Neuronal stem cell (in vitro differentiated cells): ENCODE data around the gene CASD1.

Experiments used
- DNase-seq: peaks from one replicate; pipeline ENCODE4 v3.0.0-alpha.2; 2013; ENCODE audit warnings: low spot score
- H2AFZ ChIP-seq: one replicate; pipeline ENCODE4 v1.6.1; 2013; ENCODE audit warnings: mild to moderate bottlenecking, low read length, inconsistent platforms
- H2AK5ac ChIP-seq: 2 replicates; pipeline ENCODE4 v1.6.1; 2013; ENCODE audit warnings: low read depth, mild to moderate bottlenecking, inconsistent platforms, low read length, moderate library complexity, mixed read lengths
- H2BK120ac ChIP-seq: 2 replicates; pipeline ENCODE4 v1.6.1; 2013; ENCODE audit warnings: low read depth, mild to moderate bottlenecking, inconsistent platforms, low read length, moderate library complexity, mixed read lengths
- H2BK12ac ChIP-seq: one replicate; pipeline ENCODE4 v1.6.1; 2013; ENCODE audit warnings: low read length, inconsistent platforms
- H2BK15ac ChIP-seq: 2 replicates; pipeline ENCODE4 v1.6.1; 2013; ENCODE audit warnings: mild to moderate bottlenecking, low read length, inconsistent platforms, mixed read lengths
- H2BK5ac ChIP-seq: one replicate; pipeline ENCODE4 v1.6.1; 2013; ENCODE audit warnings: inconsistent platforms, mild to moderate bottlenecking, low read length, moderate library complexity
- H3K14ac ChIP-seq: one replicate; pipeline ENCODE4 v1.6.1; 2013; ENCODE audit warnings: low read length, inconsistent platforms
- H3K18ac ChIP-seq: 2 replicates; pipeline ENCODE4 v1.6.1; 2013; ENCODE audit warnings: low read length, inconsistent platforms
- H3K23ac ChIP-seq: 2 replicates; pipeline ENCODE4 v1.6.1; 2013; ENCODE audit warnings: low read depth, mild to moderate bottlenecking, mixed read lengths, low read length, inconsistent platforms; ENCODE audit not compliant: poor library complexity
- H3K27ac ChIP-seq: replicated peaks from 3 replicates; pipeline ENCODE4 v1.5.1; 2013; ENCODE audit warnings: low read length, inconsistent platforms
- H3K27me3 ChIP-seq, 3 experiments: 2 replicates each; pipeline ENCODE4 v1.6.1; 2013; ENCODE audit warnings: low read length in 3 of 3, mild to moderate bottlenecking in 2 of 3, inconsistent platforms in 1 of 3, low read depth in 1 of 3, mixed read lengths in 1 of 3, moderate library complexity in 1 of 3; ENCODE audit not compliant: control insufficient read depth in 3 of 3, insufficient read depth in 3 of 3
- H3K36me3 ChIP-seq, 2 donors: replicated peaks in 1 of 2; 2 replicates each; pipeline ENCODE4 v1.6.1; 2013; ENCODE audit warnings: low read length in 2 of 2; ENCODE audit not compliant: control insufficient read depth in 2 of 2, insufficient read depth in 2 of 2
- H3K4ac ChIP-seq: 2 replicates; pipeline ENCODE4 v1.6.1; 2013; ENCODE audit warnings: inconsistent platforms, mild to moderate bottlenecking, low read length, moderate library complexity
- H3K4me1 ChIP-seq, 2 donors: 1 replicate in 1 of 2; 2 replicates in 1 of 2; pipeline ENCODE4 v1.6.1; 2013; ENCODE audit warnings: low read length in 2 of 2, low read depth in 1 of 2; ENCODE audit not compliant: control insufficient read depth in 2 of 2, insufficient read depth in 1 of 2
- H3K4me2 ChIP-seq: one replicate; pipeline ENCODE4 v1.6.1; 2013; ENCODE audit warnings: mild to moderate bottlenecking, low read length, inconsistent platforms; ENCODE audit not compliant: insufficient read depth, poor library complexity, severe bottlenecking
- H3K4me3 ChIP-seq, 2 donors: 2 replicates each; pipeline ENCODE4 v1.5.1; 2013; ENCODE audit warnings: low read length in 2 of 2, mild to moderate bottlenecking in 2 of 2, inconsistent platforms in 1 of 2, moderate library complexity in 1 of 2
- H3K79me1 ChIP-seq: one replicate; pipeline ENCODE4 v1.6.1; 2013; ENCODE audit warnings: low read depth, mild to moderate bottlenecking, inconsistent platforms, low read length, moderate library complexity
- H3K9ac ChIP-seq: one replicate; pipeline ENCODE4 v1.6.1; 2013; ENCODE audit warnings: mild to moderate bottlenecking, low read depth, low read length, inconsistent platforms; ENCODE audit not compliant: poor library complexity
- H3K9me3 ChIP-seq, 2 donors: replicated peaks in 1 of 2; 2 replicates each; pipeline versions ENCODE3 to v1.6.1; 2013; ENCODE audit warnings: low read length in 2 of 2, mild to moderate bottlenecking in 2 of 2, inconsistent platforms in 1 of 2, low read depth in 1 of 2, mixed read lengths in 1 of 2, moderate library complexity in 1 of 2; ENCODE audit not compliant: control insufficient read depth in 2 of 2, insufficient read depth in 1 of 2
- H4K8ac ChIP-seq: one replicate; pipeline ENCODE4 v1.6.1; 2013; ENCODE audit warnings: low read depth, mild to moderate bottlenecking, inconsistent platforms, low read length, moderate library complexity
- H4K91ac ChIP-seq: one replicate; pipeline ENCODE4 v1.6.1; 2013; ENCODE audit warnings: low read length, low read depth, mild to moderate bottlenecking, inconsistent platforms; ENCODE audit not compliant: poor library complexity
- WGBS, 2 donors: extraction: QIAGEN DNeasy Blood & Tissue Kit; methylation state at CpG; one replicate each; pipeline ENCODE4 v1.1.7; 2013; ENCODE audit warnings: missing lambda C conversion rate in 2 of 2, mixed read lengths in 1 of 2; ENCODE audit not compliant: insufficient read length in 2 of 2, insufficient replicate concordance in 1 of 2; ENCODE audit errors: extremely low coverage in 2 of 2; 5-methylcytosine and 5-hydroxymethylcytosine counted together

The CASD1 gene

DNA sequence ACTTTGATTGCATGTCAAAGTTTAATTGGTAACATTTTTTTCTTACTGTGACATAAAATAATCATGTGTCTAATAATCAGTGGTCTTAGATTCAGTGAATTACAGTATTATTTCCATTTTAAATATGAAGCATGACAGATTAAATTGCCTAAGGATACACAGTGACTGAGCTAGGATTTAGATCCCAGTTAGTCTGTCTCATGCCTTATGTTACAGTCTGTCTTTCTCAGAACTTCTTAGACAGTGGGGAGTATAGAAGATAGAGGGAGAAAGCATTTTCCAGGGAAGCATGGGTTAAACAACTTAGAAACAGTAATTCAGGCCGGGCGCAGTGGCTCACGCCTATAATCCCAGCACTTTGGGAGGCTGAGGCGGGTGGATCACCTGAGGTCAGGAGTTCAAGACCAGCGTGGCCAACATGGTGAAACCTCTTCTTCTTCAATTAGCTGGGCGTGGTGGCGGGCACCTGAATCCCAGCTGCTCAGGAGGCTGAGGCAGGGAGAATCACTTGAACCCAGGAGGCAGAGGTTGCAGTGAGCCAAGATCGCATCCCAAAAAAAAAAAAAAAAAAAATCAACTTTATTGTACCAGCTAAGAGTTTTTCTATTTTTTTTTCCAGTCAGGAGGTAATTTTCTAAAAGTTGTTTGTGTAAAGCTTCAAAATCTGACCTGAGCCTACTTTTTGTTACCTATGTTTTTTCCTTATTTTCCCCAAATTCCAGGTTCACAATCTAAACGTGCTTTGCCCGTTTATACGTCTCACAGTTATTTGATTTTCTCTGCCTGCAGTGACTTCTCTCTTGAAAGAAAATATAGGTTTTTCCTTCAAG is 3.3 kb downstream of the CASD1 start:
- Histone ChIP-seq H3K18ac (no peak overlapping the region), H3K4me2 (no peak overlapping the region), H2BK5ac (no peak overlapping the region), H3K27ac (no peak overlapping the region), H3K79me1 (peaks cover 1% of the 10 kb centered on the region), H2AK5ac (no peak overlapping the region), H3K23ac (no peak overlapping the region), H3K4me1 (peaks cover 11 to 13% of the 10 kb centered on the region in 2 donors), H2BK15ac (no peak overlapping the region), H2BK12ac (no peak overlapping the region), H3K9ac (no peak overlapping the region), H4K8ac (no peak overlapping the region), H3K9me3 (no peaks in the 10 kb centered on the region), H2BK120ac (no peak overlapping the region), H3K4ac (no peak overlapping the region), H4K91ac (no peak overlapping the region), H2AFZ (no peak overlapping the region), H3K27me3 (no peaks in the 10 kb centered on the region), H3K36me3 (peaks cover 0 to 25% of the 10 kb centered on the region in 2 donors), H3K4me3 (no peak overlapping the region), H3K14ac (no peak overlapping the region)
- DNase-seq, result no peak
- no CpG with 5 or more reads among the region's 11 CpGs for WGBS, 2 donors

GRCh38 chr7:94513565-94513860 is 3.9 kb downstream of the CASD1 start:
- Histone ChIP-seq H2AFZ (no peak overlapping the region), H2BK120ac (no peak overlapping the region), H4K8ac (no peak overlapping the region), H3K4me3 (no peak overlapping the region), H2BK15ac (no peak overlapping the region), H3K23ac (no peak overlapping the region), H3K14ac (no peak overlapping the region), H3K4ac (no peak overlapping the region), H3K18ac (no peak overlapping the region), H3K79me1 (peaks cover 1% of the 10 kb centered on the region), H3K27me3 (no peaks in the 10 kb centered on the region), H3K36me3 (peaks cover 0 to 31% of the 10 kb centered on the region in 2 donors), H2BK5ac (no peak overlapping the region), H4K91ac (no peak overlapping the region), H3K9me3 (no peaks in the 10 kb centered on the region), H3K4me2 (no peak overlapping the region), H2BK12ac (no peak overlapping the region), H3K9ac (no peak overlapping the region), H2AK5ac (no peak overlapping the region), H3K27ac (no peak overlapping the region), H3K4me1 (peaks cover 11 to 13% of the 10 kb centered on the region in 2 donors)
- DNase-seq, result no peak

GRCh38 chr7:94514140-94514889 is 4.7 kb downstream of the CASD1 start:
- Histone ChIP-seq H3K4me3 (no peak overlapping the region), H3K4me2 (no peak overlapping the region), H2BK15ac (no peak overlapping the region), H2AK5ac (no peak overlapping the region), H3K18ac (no peak overlapping the region), H3K9ac (no peak overlapping the region), H3K27me3 (no peaks in the 10 kb centered on the region), H3K23ac (no peak overlapping the region), H3K9me3 (peaks cover 0 to 3% of the 10 kb centered on the region in 2 donors), H3K36me3 (peaks cover 0 to 39% of the 10 kb centered on the region in 2 donors), H3K79me1 (peaks cover 1% of the 10 kb centered on the region), H2BK120ac (no peak overlapping the region), H2BK12ac (no peak overlapping the region), H3K4me1 (peaks cover 8 to 13% of the 10 kb centered on the region in 2 donors), H3K27ac (no peak overlapping the region), H4K8ac (no peak overlapping the region), H4K91ac (no peak overlapping the region), H3K14ac (no peak overlapping the region), H3K4ac (no peak overlapping the region), H2AFZ (no peak overlapping the region), H2BK5ac (no peak overlapping the region)
- WGBS, 2 donors, result no CpG with 5 or more reads among the region's 4 CpGs
- no peak for DNase-seq

DNA sequence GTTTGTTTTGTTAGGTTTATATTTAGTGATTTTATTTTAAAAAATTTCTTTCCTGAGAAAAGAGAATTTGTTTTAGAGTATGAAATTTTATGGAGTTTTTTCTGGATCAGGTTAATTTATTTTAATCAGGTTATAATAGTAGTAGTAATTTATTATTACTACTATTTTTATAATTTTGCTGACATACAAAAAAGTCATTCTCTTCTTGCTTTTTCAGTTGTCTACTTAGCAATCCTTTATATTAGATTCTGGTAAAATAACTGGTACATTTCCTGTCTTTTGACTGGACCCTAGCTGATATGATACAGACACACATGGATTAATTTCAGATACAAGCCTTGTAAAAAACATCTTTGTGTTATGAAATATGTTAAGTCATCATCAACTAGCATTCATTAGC is 5.3 kb downstream of the CASD1 start:
- Histone ChIP-seq H4K8ac (no peak overlapping the region), H2BK12ac (no peak overlapping the region), H3K36me3 (peaks cover 0 to 44% of the 10 kb centered on the region in 2 donors), H2AFZ (no peak overlapping the region), H3K9me3 (peaks cover 0 to 5% of the 10 kb centered on the region in 2 donors), H2BK5ac (no peak overlapping the region), H3K4me2 (no peak overlapping the region), H2BK120ac (no peak overlapping the region), H2BK15ac (no peak overlapping the region), H3K23ac (no peak overlapping the region), H4K91ac (no peak overlapping the region), H2AK5ac (no peak overlapping the region), H3K4me3 (no peak overlapping the region), H3K27ac (no peak overlapping the region), H3K4me1 (peaks cover 7 to 13% of the 10 kb centered on the region in 2 donors), H3K18ac (no peak overlapping the region), H3K79me1 (peaks cover 1% of the 10 kb centered on the region), H3K14ac (no peak overlapping the region), H3K4ac (no peak overlapping the region), H3K9ac (no peak overlapping the region), H3K27me3 (no peaks in the 10 kb centered on the region)
- no peak for DNase-seq
